Myometrial cell (primary cell): Measurements from ENCODE around the gene ARPC4. TPM values are rescaled to one million over a fixed set of nuclear protein-coding genes. Genes with fewer than 3 reads are reported as not detected.

Experiments used
- total RNA-seq: library from RNA; depleted of rRNA; stranded (reverse); fragments of >200 nt; gene quantifications from 2 replicates; pipeline ENCODE4 v1.2.3, GENCODE V29; 2015

Gene ARPC4
- total RNA-seq, result 287 and 324 TPM in 2 replicates

DNA sequence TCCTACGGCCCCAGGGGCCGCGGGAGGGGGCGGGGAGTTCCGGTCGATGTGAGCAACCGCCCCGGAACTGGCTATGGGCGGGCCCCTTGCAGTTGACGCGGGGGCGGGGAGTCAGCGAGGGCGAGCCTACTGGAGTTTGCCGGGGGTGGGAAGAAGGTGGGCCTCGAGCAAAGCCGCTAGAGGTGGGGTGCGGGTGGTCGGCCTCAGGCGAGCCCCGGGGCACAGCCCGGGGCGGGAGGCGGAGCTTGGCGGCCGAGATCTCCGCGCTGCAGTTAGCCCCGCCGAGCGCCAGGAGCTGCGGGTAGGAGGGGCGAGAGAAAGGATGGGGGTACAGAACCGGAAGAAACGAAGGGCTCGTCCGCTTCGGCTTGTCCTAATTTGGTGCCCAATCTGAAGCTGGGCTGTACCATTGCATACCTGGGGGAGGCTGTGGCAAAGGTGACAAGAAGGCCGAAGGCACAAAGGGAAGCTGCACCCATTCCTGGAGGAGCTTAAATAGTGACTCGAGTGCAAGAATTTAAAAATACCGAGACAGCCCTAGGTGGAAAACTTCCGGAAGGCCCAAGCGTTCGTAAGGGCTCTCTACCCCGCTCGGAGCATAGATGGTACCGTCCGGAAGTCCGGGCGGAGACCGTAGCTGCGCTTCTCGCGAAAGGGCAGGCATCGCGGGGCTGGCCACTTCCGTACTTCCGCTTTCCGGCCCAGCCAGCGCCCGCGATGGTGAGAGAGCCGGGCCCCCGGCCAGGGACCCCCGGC is at the start of gene ARPC4, which contains the start of gene TADA3:
Gene ARPC4, plus strand, starts transcription at position 678 of the 756 bp plus-strand sequence. Its CDS starts 40 bp downstream, at position 718.
Gene TADA3, minus strand, starts transcription at position 69 of the 756 bp plus-strand sequence. CDS start 1,007 bp downstream, outside the sequence.

DNA sequence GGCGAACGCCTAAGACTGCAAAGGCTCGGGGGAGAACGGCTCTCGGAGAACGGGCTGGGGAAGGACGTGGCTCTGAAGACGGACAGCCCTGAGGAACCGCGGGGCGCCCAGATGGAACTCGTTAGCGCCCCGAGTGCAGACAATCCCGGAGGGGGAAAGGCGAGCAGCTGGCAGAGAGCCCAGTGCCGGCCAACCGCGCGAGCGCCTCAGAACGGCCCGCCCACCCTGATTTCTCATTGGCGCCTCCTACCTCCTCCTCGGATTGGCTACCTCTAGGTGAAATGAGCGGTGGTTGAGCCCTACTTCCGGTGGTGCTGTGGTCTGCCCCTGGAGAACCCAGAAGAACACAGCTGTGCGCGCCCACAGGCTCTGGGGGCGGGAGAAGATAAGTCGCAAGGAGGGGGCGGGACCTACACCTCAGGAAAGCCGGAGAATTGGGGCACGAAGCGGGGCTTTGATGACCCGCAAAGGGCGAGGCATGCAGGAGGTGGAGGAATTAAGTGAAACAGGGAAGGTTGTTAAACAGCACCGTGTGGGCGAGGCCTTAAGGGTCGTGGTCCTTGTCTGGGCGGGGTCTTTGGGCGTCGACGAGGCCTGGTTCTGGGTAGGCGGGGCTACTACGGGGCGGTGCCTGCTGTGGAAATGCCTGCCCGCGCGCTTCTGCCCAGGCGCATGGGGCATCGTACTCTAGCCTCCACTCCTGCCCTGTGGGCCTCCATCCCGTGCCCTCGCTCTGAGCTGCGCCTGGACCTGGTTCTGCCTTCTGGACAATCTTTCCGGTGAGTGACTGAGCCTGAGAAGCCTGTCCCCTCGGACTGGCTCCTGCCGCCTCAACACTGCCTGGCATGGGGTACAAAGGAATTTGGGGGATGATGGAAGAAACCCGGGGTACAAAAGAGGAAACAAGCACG is 43.0 kb upstream of the ARPC4 start, which contains the start of gene OGG1:
Gene OGG1, plus strand, starts transcription at position 308 of the 911 bp plus-strand sequence. Its CDS starts 335 bp downstream, at position 643.

DNA sequence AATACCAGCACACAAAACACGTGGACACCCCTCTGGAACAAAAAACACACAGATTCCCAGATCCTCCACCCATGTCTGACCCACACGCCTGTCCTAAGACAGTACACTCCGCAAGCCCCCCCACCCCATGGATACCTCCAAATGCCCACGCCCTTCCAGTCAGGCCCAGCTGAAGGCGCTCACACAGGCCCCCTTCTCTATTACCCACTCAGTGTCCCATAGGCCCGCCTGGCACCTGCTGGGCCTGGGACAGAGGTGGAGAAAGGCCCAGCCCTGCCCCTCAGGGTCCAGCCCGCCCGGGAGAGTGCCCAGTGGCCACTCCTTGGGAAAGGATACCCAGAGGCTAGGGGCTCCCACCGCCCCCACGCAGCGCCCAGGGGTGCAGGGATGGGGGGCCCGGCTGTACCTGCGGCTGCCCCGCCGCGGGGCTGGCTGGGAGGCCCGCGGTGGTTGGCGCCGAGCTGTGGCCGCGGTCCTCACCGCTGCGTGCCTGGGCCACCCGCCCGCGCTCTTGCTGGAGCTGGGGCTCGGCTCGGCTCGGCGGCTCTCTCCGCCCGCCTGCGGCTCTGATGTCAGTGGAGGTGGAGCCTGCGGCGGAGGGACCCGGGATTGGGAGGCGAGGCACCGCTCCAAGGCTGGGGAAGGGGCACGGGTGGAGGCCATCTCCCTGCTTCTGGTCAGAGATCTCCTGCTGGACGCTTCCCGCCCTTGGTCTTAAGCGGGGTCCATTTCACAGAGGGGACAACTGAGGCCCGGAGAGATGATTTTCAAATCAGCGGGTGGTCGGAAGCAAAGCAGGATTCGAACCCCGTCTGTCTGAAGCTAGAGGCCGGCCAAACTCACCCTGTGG is 23.2 kb upstream of the ARPC4 start, which contains the start of gene CAMK1:
Gene CAMK1, minus strand, starts transcription at position 522 of the 850 bp plus-strand sequence. CDS start 2,198 bp downstream, outside the sequence.

DNA sequence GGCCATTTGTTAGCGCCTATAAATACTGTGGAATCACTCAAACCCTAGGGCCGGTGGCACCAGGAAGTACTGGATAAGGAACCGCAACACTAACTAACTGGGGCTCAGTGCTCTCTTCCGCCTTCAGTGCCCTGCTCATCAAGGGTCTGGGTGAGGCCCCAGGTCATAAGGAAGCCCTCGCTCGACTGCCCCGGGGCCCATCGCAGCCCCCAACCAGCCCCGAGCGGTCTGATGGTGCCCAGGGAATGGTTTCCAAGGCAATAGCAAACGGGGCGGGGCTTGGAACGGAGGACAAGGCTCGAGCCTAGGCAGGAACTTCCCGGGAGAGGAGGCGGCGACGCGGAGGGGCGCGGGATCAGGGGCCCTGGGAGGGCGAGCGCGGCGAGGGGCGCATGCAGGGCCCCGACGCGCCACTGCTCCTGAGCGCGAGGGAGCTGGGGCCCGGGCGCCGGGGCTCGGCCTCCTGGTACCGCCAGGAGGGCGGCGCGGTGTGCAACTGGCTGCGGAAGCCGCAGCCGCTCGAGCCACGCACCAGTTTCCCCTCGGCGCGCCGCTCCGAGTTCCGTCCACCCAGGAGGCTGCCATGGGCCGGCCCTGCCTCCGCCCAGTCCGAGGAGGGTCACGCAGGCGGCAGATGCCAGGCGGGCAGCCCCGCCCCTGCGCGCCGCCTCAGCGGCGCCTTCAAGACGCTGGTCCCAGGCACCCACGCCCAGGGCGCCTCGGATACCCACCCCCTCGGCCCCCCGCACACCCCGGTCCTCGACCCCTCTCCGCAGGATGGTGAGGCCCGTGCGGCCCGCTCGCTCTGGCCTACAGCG is 16.9 kb downstream of the ARPC4 start, which contains the start of gene TTLL3:
Gene TTLL3, plus strand, starts transcription at position 648 of the 818 bp plus-strand sequence. CDS start 400 bp downstream, outside the sequence.

DNA sequence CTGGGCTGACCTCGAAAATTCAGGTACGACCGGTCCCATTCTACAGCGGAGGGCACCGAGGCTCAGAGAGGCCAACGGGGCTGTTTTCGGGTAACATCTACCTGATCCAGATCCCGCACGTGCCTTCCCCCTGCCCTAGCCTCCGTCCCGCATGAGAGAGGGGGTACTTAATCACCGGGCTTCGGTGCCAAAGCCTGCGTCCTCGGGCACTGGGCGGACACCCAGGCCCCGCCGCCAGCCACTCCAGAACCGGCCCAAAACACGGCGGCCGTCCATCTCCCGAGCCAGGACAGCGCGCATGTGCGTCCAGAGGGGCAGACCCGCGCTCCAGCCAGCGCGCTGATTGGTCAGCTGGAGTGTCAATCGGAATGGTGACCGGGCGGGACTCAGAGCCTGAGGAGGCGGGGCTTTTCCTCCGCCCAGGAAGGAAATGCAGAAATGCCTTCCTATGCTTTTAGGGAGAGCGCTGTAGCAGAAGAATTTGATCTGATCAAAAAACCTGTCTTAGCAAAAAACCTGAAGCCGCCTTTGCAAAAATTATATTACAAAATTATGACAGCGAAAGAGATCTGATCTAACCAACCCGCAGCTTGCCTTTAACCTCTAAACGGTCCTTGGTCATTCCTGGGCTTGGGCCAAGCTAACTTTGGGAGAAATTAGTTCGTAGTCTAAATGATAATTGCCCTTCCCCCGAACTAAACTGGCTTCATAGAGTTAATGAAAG is 51.0 kb downstream of the ARPC4 start, which contains the start of gene RPUSD3:
Gene RPUSD3, minus strand, starts transcription at position 294 of the 724 bp plus-strand sequence. Its CDS starts 18 bp downstream, at position 276.

Other genes with a start within 250 kb of the ARPC4 start
- not detected in 2 replicates for gene LHFPL4, start 239.3 kb upstream of the ARPC4 start, total RNA-seq
- gene MTMR14, start 143.6 kb upstream of the ARPC4 start, total RNA-seq, result 41.6 and 46.1 TPM in 2 replicates
- not detected in 2 replicates for gene CPNE9, start 89.2 kb upstream of the ARPC4 start, total RNA-seq
- 8.6 and 9.9 TPM in 2 replicates for gene BRPF1, start 61.3 kb upstream of the ARPC4 start, total RNA-seq
- 26.9 and 39.8 TPM in 2 replicates for gene OGG1, start 43.1 kb upstream of the ARPC4 start, total RNA-seq
- 53.0 and 54.8 TPM in 2 replicates for gene CAMK1, start 23.1 kb upstream of the ARPC4 start, total RNA-seq
- gene TADA3, start 609 bp upstream of the ARPC4 start, total RNA-seq, result 121 and 134 TPM in 2 replicates
- 3.2 and 4.4 TPM in 2 replicates for gene TTLL3, start 17.2 kb downstream of the ARPC4 start, total RNA-seq
- 71.5 and 87.0 TPM in 2 replicates for gene RPUSD3, start 50.9 kb downstream of the ARPC4 start, total RNA-seq
- 0.29 and 0.35 TPM in 2 replicates for gene CIDEC, start 87.2 kb downstream of the ARPC4 start, total RNA-seq
- 84.8 and 89.7 TPM in 2 replicates for gene JAGN1, start 97.5 kb downstream of the ARPC4 start, total RNA-seq
- 3.5 and 5.5 TPM in 2 replicates for gene IL17RE, start 109.8 kb downstream of the ARPC4 start, total RNA-seq
- gene IL17RC, start 124.0 kb downstream of the ARPC4 start, total RNA-seq, result 65.7 and 80.7 TPM in 2 replicates
- 30.1 and 45.0 TPM in 2 replicates for gene CRELD1, start 140.8 kb downstream of the ARPC4 start, total RNA-seq
- 2.0 and 2.3 TPM in 2 replicates for gene PRRT3, start 159.3 kb downstream of the ARPC4 start, total RNA-seq
- 47.3 and 73.9 TPM in 2 replicates for gene EMC3, start 193.8 kb downstream of the ARPC4 start, total RNA-seq
- 32.1 and 39.2 TPM in 2 replicates for gene FANCD2, start 233.4 kb downstream of the ARPC4 start, total RNA-seq